ENCODE measurements around the gene PRDM16.

PRDM16 gene

GRCh38 chr1:3176028-3176427 lies 107.0 kb downstream of the PRDM16 start:
- DNase-seq (ENCODE audit: insufficient read length, low spot score) (no peak), FAIRE-seq (no peak)
- TF ChIP-seq CTCF (IDR thresholded peaks at IDR 0.05; ENCODE audit: insufficient read depth, missing control alignments): no peak

GRCh38 chr1:3176820-3177219 lies 107.8 kb downstream of the PRDM16 start:
- FAIRE-seq (no peak), DNase-seq (ENCODE audit: insufficient read length, low spot score) (no peak)
- no peak for TF ChIP-seq CTCF (IDR thresholded peaks at IDR 0.05; ENCODE audit: insufficient read depth, missing control alignments)

- no peak for TF ChIP-seq CTCF (IDR thresholded peaks at IDR 0.05; ENCODE audit: insufficient read depth, missing control alignments)
- no peak for DNase-seq (ENCODE audit: insufficient read length, low spot score)
- FAIRE-seq: no peak
Measured at GRCh38 chr1:3178279-3178678, 109.3 kb downstream of the PRDM16 start.

GRCh38 chr1:3179471-3179870 lies 110.5 kb downstream of the PRDM16 start:
- TF ChIP-seq CTCF (IDR thresholded peaks at IDR 0.05; ENCODE audit: insufficient read depth, missing control alignments): no peak
- FAIRE-seq (no peak), DNase-seq (ENCODE audit: insufficient read length, low spot score) (no peak)

GRCh38 chr1:3180915-3181314 lies 111.9 kb downstream of the PRDM16 start:
- DNase-seq (ENCODE audit: insufficient read length, low spot score): no peak
- TF ChIP-seq CTCF (IDR thresholded peaks at IDR 0.05; ENCODE audit: insufficient read depth, missing control alignments): no peak
- no peak for FAIRE-seq

GRCh38 chr1:3181956-3182355 lies 113.0 kb downstream of the PRDM16 start:
- no peak for FAIRE-seq
- no peak for TF ChIP-seq CTCF (IDR thresholded peaks at IDR 0.05; ENCODE audit: insufficient read depth, missing control alignments)
- DNase-seq (ENCODE audit: insufficient read length, low spot score): no peak

GRCh38 chr1:3183411-3183810 lies 114.4 kb downstream of the PRDM16 start:
- TF ChIP-seq CTCF (IDR thresholded peaks at IDR 0.05; ENCODE audit: insufficient read depth, missing control alignments): no peak
- DNase-seq (ENCODE audit: insufficient read length, low spot score) (no peak), FAIRE-seq (no peak)
